ENCODE measurements around the gene C1QTNF8.

The C1QTNF8 gene

DNA sequence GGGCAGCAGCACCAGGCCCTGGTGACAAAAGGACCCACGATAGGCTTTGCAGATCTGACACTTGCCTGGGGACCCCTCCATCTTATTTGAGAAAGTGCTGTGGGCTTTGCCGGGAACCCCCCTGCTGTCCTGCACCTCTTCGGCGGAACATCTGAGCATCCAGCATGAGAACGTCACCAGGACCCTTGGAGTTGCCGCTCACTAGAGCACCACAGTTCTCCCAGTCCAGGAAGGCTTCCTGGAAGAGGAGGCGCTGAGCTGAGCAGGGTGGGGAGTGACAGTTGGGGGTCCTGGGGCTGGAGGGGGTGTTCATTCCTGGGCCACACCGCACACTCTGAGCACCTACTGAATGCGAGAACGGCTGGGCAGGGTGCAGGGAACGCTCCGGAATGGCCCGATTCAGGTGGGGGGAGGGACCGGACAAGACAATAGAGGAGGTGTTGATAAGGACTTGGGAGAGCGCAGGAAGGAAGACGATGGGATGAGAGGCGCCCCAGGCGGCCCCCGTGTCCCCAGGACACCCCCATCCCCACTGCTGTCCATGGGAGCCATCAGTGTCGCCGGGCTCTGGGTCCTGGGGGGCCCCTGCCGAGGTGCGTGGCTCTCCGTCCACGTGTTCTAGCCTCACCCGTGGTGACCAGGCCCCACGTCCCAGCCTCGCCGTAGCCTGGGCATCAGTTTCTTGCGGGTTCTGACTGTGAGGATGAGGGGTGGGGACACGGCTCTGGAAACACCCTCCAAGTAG is 32.1 kb upstream of the C1QTNF8 start:
- no peak for DNase-seq (ENCODE audit: low read depth)

DNA sequence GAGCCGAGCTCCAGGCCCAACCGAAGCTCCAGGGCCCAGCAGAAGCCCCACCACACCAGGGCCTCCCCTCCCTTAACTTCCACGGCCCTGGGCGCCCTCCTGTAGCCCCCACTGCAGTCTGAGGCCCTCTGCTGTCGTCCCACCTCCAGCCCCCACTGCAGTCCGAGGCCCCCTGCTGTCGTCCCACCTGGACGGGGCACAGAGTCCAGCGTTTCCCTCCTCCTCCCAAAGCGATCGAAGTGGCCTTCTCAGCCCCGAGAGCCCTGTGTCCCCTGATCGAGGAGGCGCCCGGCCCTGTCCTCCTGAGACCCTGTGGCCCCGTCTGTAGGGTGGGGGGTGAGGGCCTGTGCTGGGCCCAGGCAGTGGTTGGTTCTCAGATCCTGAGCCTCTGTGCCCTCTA is 31.1 kb upstream of the C1QTNF8 start:
- no peak for DNase-seq (ENCODE audit: low read depth)

DNA sequence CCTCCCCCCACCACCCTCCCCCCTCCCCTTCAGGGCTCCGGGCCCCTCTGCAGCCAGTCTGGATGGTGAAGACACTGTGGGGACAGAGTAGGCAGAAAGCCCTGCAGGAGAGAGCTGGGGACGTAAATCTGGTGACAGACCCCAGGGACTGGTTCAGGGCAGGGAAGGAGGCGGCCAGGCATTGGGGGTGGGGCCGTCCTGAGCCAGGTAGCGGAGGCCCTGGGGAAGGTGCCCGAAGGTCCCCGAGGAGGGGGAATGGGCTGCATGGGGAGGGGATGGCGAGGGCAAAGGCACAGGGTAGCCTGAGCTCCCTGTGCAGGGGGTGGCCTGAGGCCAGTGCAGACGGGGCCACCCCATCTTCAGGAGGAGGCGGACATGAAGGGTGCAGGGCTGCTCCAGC is 30.5 kb upstream of the C1QTNF8 start:
- DNase-seq (ENCODE audit: low read depth) = no peak

DNA sequence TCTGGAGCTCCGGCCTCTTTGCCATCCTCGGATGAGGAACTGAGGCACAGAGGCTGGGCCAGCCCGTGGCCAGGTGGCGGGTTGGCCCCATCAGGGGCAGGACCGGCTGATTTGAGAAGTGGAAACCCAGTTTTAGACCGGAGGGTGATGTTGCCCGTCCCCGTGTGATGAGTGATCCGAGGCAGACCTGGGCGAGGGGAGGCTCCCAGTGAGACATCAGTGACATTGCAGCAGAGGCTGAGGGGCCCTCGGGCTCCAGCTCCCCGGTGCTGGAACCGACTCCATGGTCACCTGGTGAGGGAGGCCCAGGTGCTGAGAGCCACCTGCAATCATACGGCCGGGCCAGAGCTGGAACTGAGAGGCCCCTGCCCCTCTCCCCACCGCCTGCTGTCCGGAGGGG is 30.0 kb upstream of the C1QTNF8 start:
- no peak for DNase-seq (ENCODE audit: low read depth)

DNA sequence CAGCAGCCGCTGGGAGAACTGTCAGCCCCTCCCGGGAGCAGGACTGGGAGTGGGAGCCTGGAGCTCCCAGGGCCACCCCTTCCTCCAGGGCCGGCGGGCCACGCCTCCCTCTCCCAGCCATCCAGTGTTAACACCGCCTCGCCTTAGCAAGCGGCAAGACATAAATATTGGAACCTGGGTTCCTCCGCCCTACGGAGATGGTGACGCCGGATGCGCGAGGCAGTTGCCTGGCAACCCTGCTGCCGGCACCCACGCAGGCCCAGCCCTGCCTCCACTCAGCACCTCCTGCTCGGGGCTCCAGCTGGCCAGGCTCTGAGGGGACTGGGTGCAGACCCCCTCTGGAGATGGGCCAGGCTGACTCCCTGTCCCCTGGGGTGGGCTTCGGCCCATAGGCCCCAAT is 29.4 kb upstream of the C1QTNF8 start:
- no peak for DNase-seq (ENCODE audit: low read depth)

DNA sequence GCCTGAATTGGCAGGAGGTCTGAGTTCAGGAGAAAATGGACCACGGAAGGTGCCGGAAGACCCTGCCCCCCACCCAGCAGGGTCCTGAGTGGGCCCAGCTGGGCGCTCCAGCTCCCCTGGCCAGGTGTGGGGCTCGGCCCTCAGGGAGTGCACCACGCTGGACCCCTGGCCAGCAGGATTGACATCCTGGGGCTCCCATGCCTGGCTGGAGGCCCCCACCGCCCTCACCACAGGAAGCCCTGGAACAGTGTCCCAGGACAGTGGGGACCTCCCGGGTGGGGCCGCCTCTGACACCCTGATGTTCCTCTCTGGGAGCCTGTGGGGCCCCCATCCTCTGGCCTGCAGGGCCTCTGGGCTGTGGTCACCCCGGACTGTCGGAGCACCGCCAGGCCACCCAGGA is 28.8 kb upstream of the C1QTNF8 start:
- DNase-seq (ENCODE audit: low read depth) = no peak

DNA sequence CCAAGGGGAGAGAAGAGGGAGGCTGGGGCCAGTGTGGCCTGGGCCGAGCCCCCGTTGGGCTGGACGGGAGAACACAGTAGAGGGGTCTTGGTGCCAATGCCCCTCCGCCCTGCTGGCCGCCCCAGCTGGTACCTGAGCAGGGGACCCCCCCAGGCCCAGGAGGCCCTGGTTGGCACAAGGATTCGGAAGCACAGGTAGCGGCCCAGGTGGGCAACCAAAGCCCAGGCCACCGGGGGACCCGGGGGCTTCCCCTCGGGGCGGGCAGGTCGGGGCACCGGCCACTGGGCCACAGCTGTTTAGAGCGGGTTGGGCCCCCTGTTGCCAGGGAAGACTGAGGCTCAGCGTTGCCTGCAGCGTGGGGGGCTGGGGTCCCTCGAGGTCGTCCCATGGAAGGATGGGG is 28.2 kb upstream of the C1QTNF8 start:
- no peak for DNase-seq (ENCODE audit: low read depth)

DNA sequence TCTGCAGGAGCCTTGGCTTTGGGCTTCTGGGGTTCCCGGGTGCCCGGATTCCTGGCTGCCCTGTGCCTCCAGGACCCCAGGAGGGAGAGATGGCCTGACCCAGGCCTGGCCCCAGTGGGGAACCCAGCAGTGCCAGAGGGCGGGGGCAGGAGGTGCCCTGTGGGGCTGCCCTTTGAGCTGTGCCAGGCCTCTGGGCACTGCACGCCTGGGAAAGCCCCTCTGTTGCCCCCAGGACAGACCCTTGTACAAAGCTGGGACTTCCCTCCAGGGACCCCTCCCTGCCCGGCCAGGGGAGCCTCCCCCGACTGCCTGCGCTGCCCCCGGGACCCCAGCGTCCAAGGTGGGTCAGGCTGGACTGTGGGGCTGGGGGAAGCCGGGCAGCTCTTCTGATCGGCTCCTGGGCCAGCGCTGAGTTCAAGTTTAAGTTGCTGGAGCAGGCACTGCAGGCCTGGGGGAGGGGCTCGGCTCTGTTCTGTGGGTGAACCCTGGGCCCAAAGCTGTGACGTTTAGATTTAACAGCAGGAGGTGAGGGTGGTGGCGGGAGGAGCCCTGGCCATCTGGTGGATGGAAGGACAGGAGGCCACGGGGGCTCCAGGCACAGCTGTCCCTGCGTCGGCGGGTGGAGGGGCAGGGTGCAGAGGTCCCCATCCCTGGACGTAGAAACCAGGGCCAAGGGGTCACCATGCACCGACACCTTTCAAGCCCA is 27.6 kb upstream of the C1QTNF8 start:
- DNase-seq (ENCODE audit: low read depth) = no peak

DNA sequence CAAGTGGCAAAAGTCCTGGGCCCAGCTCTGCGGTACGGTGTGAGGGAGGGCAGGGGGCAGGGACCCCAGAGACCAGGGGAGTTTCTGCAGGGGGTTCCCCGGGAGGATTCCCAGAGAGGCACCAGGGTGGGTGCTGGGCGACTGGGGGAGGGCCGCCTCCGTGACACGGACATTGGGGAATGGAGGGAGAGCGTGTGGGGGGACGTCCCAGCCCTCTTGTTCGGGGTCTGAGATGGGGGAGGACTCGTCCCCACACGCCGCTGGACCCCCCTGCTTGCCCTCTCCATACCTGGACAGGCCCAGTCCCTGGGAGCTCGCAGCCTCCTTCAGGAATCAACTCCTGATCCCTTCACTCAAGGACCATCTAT is 26.3 kb upstream of the C1QTNF8 start:
- DNase-seq (ENCODE audit: low read depth) = no peak

DNA sequence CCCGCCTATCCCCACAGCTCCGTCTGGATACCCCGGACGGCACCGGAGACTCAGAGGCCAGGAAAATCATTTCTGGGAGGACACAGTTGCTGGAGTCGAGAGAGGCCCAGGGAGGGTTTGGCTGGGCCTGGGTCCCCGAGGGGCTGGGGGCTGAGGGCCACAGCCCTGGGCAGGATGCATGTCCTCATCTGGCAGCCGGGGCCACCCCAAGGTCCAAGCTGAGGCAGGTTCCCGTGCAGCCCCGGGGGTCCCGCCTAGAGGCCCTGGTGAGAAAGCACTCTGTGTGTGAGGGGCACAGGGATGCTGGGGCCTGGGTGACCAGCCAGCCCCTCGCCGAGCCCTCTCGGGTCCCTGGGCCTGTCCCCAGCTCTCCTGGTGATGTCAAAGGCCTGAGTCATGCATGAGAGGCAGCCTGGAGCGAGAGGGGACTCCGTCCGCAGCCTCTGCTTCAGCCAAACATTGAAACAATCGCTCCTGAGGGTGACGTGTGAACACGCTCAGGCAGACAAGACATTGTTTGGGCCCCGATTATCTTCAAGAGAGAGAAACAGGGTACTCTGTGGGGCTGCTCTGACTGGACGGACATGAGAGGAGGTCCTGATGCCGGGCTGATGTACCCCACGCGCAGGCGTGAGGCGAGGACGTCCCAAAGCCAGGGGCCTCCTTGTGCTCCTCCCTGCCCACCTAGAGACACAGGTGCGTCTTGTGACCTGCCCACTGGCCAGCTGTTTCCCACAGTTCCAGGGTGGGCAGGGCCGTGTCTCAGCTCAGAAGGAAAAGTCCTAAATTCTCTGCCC is 25.8 kb upstream of the C1QTNF8 start:
- no peak for DNase-seq (ENCODE audit: low read depth)

DNA sequence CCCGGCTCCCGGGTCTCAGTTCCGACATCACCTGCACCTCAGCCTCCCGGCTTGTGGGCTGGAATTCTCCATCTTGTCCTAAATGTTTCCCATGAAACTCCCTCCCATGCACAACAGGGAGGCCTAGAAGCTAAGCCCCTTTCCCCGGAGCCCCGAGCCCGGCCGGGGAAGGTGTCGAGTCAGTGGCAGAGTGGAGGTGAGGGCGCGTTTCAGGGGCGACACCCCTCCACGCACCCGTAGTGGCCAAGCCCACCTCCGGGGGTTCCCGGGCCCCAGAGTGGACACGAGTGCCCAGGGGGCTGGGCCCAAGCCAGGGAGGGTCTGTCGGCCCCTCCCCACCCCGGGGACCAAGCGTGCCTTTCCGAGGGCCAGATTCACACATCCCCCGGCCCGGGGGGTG is 25.0 kb upstream of the C1QTNF8 start:
- DNase-seq (ENCODE audit: low read depth) = no peak

DNA sequence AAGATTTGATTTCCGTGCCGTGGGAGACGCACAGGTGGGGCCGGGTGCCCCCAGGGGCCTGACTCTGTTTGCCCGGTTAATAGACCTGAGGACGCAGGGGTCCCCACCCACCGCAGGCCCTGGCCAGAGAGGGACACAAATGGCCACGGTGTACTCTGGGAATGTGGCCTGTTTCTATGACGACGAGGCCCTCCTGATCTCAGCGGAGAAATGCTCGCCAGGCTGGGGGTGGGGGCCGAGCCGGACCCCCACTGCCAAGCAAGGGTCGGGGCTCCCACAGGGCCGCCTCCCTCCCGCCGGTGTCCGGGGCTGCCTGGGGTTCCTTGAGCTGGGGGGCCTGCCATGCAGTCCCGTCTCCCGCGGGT is 24.5 kb upstream of the C1QTNF8 start:
- DNase-seq (ENCODE audit: low read depth) = no peak

DNA sequence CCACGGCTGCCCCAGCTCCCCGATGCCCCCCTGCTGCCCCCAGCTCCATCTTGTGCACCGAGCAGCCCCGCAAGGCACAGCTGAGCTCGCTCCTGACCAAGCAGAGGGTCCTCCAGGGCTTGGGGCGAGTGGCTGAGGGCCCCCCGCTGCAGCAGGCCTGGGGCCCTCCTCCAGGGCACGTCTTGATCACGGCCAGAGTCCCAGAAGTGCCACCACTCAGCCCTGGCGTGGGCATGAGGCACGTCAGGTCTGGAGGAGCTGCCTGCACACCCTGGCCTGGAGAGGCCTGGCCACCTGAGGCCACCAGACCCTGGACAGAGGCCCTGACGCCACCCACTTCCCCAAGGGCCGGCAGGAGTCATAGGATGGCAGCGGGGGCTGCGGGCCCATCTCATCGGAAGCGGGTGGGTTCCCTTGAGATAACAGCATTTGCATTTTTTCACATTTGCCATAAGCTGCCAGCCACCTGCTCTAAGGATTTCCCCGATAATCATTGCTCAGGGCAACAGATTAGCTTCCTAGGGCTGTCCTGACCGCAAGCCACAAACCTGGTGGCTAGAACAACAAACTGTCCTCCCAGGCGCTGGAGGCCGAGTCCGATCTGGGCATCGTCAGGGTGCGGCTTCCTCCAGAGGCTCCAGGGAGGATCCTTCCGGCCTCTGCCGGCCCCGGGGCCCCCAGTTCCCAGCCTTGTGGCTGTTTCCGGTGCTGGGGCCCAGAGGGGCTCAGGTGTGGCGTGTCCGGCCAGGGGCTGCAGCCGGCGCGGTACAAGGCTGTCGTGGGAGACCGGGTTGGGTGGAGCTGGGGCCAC is 23.9 kb upstream of the C1QTNF8 start:
- no peak for DNase-seq (ENCODE audit: low read depth)

DNA sequence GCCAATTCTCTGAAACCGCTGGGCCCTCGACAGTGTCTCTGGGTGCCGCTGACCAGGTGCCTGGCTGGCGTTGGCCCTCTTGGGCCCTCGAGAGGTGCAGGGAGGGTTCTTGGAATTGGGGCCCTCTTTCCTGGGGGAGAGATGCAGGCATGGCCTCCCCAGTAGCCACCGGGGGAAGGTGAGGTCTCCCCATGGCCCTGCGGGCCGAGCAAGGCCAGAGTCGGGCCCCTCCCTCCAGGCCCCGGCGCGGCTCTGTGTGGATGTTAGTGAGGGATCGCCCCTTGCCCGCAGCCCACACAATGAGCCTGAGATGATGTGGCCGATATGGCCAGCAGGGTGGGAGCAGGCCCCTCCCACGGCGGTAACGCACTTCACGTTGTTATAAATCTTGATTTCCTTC is 23.1 kb upstream of the C1QTNF8 start:
- no peak for DNase-seq (ENCODE audit: low read depth)

DNA sequence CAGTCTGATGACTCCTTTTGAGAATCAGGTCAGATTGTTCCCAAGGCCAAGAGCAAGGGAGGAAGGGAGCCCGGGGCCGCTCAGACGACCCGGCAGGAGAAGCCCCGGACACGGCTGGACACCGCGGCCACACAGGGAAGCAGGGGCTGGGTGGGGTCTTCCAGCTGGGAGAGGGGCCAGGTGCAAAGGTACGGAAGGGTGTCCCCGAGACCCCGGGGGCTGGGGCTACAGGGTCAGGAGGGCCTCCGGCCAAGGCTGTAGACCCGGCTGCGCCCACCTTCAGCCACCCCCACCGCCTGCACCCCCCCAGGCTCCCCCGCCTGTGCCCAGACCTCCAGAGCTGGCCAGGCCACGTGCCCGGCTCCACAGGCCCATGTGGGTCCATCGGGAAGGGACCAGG is 21.9 kb upstream of the C1QTNF8 start:
- DNase-seq (ENCODE audit: low read depth) = no peak

DNA sequence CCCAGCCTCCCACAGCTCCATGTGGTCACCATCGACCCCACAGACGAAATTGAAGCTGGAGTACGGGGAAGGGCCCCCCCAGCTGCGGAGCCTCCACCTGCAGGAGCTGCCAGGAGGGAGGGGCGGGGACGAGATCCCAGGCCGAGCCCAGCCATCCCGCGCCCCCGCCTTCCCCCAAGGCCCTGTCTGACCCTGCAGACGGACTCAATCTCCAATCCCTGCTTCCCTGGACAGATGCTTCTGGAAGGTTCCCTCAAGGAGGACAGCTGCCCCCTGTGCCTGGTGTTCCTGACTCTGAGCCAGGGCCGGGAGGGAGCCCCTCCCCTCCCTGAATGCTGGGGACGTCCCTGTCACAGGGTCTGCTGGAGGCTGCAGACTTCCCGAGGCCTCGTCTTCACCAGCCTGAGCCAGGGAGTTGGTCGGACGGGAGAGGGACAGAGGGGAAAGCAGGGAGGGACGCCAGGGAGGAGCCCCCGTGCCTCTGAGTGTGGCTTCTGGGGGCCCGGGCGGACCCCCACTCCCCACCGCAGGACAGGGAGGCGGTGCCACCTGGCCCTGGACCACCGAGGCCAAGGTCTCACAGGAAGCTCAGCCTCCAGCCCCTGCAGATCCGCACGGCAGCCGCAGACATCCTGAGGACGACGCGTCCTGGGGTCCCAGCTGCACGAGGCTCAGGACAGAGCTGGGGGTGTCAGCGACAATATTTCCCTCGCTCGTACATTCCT is 21.3 kb upstream of the C1QTNF8 start:
- DNase-seq (ENCODE audit: low read depth) = no peak

DNA sequence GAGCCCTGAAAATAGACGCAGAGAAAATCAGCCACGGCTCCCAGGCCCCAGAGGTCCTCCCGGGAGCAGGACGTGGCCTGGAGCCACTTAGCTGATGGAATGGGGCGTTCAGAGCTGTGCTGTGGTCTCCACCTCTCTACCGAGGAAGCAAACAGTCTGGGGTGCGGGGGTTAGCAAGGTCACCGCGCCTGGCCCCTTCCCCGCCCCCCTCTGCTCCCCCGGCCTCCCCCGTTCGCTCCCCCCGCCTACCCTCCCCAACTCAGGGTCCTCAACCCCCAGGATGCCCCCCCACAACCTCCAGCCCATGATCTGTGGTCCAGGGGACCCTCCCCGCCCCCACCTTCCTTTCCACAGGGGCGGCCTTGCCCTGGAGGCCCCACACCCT is 20.6 kb upstream of the C1QTNF8 start:
- no peak for DNase-seq (ENCODE audit: low read depth)

DNA sequence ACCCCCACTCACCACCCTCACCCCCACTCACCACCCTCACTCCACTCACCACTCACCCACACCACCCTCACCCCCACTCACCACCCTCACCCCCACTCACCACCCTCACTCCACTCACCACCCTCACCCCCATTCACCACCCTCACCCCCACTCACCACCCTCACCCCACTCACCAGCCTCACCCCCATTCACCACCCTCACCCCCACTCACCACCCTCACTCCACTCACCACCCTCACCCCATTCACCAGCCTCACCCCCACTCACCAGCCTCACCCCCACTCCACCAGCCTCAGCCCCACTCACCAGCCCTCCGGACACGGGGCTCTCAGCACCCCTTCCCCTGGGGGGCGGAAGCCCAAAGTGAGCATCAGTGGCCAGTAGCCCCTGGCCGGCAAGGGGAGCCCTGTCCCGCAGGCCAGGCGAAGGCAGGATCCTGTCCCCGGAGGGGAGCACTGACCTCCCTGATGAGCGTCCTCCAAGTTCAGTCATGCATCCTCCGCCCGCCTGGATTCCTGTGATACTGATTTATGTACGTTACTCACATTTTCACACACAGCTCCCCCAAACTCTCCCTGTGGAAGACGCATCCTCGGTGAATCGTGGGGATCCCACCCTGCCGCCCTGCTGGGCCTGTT is 18.0 kb upstream of the C1QTNF8 start:
- no peak for DNase-seq (ENCODE audit: low read depth)

DNA sequence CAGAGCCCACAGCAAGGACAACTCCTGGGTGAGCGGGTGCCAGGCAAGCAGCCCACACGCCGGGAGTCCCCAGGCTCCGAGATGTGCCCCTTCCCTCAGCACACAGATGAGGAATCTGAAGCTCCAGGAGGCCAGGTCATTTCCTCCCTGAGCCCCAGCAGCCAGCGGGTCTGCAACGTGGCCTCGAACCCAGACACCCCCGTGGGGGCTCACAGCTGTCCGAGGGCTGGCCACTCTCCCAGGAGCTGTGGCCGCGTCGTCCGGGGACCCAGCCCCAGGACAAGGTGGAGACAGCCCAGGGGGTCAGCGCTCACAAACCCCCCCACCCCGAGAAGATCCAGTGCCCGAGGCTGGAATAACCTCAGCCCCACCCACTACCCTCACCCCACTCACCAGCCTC is 17.4 kb upstream of the C1QTNF8 start:
- DNase-seq (ENCODE audit: low read depth) = no peak

DNA sequence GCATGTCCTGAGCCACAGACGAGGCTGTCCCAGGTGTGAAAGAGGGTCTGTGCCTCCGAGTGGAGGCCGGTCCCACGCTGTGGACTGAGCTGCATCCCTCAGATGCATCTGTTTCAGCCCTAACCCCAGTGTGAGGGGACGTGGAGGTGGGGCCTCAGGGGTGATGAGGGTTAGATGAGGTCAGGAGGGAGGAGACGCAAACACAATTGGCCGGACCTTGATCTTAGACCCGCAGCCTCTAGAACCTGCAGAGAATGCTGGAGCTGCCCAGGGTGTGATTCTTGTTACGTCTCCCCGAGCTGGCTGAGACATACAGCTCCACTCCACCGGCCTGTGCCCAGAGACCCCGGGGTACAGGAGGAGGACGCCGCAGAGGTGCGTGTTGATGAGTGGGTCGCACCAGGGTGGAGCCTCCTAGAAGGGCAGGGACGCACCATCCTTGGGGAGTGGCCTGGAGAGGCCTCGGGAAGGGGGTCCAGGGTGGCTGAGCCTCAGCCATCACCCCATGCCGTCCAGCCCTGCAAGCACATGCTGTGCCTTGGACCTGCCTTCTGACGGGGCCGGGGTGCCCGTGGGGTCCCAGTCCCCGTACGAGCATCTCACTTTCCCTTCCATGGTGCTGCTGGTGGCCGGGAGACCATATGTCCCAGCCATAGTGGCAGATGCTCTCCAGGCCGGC is 16.6 kb upstream of the C1QTNF8 start:
- no peak for DNase-seq (ENCODE audit: low read depth)

DNA sequence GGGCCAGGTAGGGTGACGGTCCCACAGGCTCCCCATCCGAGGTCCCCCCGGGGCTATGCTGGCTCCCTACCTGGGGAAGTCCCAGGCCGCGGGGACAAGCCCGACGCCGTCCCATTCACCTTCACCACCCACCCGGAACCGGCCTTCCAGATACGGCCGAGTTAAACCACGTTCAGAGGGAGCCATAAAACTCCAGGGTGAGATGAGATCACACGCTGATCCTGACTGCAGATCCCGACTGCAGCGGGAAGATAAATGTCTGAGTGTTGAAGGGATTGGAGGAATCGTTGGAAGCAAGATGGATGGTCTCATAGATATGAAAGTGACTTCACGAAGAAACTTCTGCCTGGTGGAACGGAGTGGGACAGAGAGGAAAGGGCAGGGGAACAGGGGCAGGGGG is 13.6 kb upstream of the C1QTNF8 start:
- DNase-seq (ENCODE audit: low read depth) = no peak
